Measurements from ENCODE around the gene ATG7. TPM values are rescaled to one million over a fixed set of nuclear protein-coding genes. Genes with fewer than 3 reads are reported as not detected.
"Not testable (repeated sequence)": the region's sequence is repeated elsewhere in the genome, so short reads cannot be mapped to it uniquely, and the experiment has no call there.

Gene ATG7
- total RNA-seq, 1 donor from 2014 or later = 31.3 TPM

DNA sequence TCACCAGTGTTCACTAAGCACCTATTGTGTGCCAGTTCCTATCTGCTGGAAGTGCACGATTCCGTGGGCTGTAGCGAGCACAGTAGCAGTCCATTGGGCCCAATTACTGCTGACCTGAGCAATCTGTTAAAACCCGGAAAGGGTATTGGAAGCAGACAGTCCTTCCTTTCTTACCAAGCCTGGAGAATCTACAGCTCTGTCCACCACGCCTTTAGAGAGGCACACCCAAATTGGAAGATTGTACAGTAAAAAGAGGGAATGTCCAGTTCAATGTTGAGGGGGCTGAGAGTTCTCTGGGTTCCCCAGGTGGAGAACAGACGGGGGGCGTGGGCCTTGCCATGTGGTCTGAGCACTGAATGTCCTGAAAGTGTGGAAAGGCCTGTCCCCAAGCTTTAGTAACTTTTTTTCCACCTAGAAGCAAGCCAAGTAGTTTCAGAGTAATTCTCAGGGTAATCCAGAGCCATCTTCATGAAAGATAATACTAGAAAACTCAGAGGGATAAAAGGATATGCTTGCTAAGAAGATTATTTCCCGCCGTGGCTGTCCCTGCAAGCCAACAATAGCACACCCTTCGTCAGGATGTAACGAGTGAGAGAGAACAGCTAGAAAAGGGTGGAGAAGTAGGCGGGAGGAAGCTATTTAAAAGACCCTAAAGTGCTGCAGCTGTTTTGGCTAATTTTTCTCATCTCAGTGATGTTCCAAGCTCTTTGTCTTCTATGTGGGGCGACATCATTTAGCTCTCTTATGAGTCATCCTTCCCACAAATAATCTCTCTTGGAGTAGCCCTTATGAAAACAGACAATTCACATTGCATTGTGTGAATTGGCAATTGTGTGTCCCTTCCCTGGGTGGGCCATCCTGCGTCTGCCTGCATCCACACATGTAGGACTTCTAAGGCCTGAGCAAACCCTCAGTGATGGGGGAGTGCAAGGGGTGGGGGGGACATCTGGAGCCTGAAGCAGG lies 181.0 kb downstream of the ATG7 start:
- no peaks in the 10 kb centered on the region for H3K36me3 ChIP-seq (ENCODE audit: control insufficient read depth, insufficient read depth, low read length)
- no peak overlapping the region for H3K4me3 ChIP-seq (ENCODE audit: low read depth, low read length)
- DNase-seq (ENCODE audit: low read depth) = peak; percentile 25
- TF ChIP-seq CTCF (IDR thresholded peaks at IDR 0.05; ENCODE audit: insufficient read depth, low read length, poor library complexity, severe bottlenecking) = no peak
- no peaks in the 10 kb centered on the region for H3K27me3 ChIP-seq (ENCODE audit: control insufficient read depth, insufficient read depth, low read length)

DNA sequence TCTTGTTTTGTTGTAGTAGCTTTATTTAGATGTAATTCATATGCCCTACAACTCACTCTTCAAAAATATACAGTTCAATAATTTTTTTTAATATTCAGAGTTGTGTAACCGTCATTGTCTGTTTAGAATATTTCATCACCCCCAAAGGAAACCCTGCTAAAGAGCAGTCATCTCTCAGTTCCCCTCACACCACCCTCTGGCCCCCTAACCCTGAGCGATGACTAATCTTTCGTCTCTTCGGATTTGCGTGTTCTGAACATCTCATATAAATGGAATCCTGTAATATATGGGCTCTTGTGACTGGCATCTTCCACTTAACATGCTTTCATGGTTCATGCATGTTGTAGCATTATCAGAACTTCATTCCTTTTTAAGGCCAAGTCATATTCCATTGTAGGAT lies 183.8 kb downstream of the ATG7 start:
- H3K27me3 ChIP-seq (ENCODE audit: control insufficient read depth, insufficient read depth, low read length) = no peaks in the 10 kb centered on the region
- no peak for TF ChIP-seq CTCF (IDR thresholded peaks at IDR 0.05; ENCODE audit: insufficient read depth, low read length, poor library complexity, severe bottlenecking)
- no peak for DNase-seq (ENCODE audit: low read depth)
- no peak overlapping the region for H3K4me3 ChIP-seq (ENCODE audit: low read depth, low read length)
- H3K36me3 ChIP-seq (ENCODE audit: control insufficient read depth, insufficient read depth, low read length) = no peaks in the 10 kb centered on the region

- TF ChIP-seq CTCF (IDR thresholded peaks at IDR 0.05; ENCODE audit: insufficient read depth, low read length, poor library complexity, severe bottlenecking) = no peak
- H3K4me3 ChIP-seq (ENCODE audit: low read depth, low read length) = no peak overlapping the region
- H3K27me3 ChIP-seq (ENCODE audit: control insufficient read depth, insufficient read depth, low read length) = no peaks in the 10 kb centered on the region
- no peaks in the 10 kb centered on the region for H3K36me3 ChIP-seq (ENCODE audit: control insufficient read depth, insufficient read depth, low read length)
- DNase-seq (ENCODE audit: low read depth) = no peak
Measured at GRCh38 chr3:11457135-11457534, 184.9 kb downstream of the ATG7 start.

DNA sequence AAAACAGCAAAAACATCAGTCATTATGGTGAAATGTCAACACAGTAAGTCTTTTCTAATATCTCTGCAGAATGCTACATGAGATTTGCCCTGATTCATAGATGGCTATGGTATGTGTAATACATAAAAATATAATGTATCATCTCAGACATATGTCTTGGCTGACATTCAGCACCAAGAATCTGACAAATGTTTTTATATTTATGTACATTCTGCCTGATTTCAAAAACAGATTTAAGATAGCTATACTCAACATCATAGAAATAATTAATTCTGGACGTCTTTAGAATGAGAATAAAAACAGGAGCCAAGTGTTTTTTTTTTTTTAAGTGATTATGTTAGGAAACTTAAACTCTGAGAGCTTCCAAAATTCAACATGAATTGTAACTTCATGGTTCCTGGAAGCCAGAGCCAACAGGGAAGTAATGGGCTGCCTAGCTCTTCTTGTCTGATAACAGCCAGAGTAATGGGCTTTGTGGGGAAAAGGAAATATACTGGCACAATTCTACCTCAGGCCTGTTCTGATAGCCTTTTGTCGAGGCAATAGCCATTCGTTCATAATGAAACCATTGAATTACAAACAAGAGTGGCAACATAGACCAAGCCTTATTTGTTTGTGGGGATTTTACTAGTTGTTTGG lies 187.1 kb downstream of the ATG7 start:
- TF ChIP-seq CTCF (IDR thresholded peaks at IDR 0.05; ENCODE audit: insufficient read depth, low read length, poor library complexity, severe bottlenecking) = no peak
- Histone ChIP-seq H3K27me3 (ENCODE audit: control insufficient read depth, insufficient read depth, low read length) (no peaks in the 10 kb centered on the region), H3K4me3 (ENCODE audit: low read depth, low read length) (no peak overlapping the region), H3K36me3 (ENCODE audit: control insufficient read depth, insufficient read depth, low read length) (no peaks in the 10 kb centered on the region)
- no peak for DNase-seq (ENCODE audit: low read depth)

- TF ChIP-seq CTCF (IDR thresholded peaks at IDR 0.05; ENCODE audit: insufficient read depth, low read length, poor library complexity, severe bottlenecking) = no peak
- Histone ChIP-seq H3K36me3 (ENCODE audit: control insufficient read depth, insufficient read depth, low read length) (no peaks in the 10 kb centered on the region), H3K4me3 (ENCODE audit: low read depth, low read length) (no peak overlapping the region), H3K27me3 (ENCODE audit: control insufficient read depth, insufficient read depth, low read length) (no peaks in the 10 kb centered on the region)
- DNase-seq (ENCODE audit: low read depth) = no peak
Measured at GRCh38 chr3:11461226-11461625, 189.0 kb downstream of the ATG7 start.

DNA sequence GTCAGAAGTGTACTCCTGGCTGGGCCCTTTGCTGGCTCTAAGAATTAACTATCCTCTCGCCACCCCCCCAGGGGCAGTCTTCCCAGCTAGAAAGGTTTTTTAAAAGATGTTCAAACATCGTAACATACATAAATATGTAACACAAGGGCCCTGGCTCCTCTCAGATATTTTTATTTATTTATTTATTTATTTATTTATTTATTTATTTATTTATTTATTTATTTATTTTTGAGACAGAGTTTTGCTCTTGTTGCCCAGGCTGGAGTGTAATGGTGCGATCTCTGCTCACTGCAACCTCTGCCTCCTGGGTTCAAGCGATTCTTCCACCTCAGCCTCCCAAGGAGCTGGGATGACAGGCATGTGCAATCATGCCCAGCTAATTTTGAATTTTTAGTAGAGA lies 190.5 kb downstream of the ATG7 start:
- H3K27me3 ChIP-seq (ENCODE audit: control insufficient read depth, insufficient read depth, low read length); DNase-seq (ENCODE audit: low read depth); H3K36me3 ChIP-seq (ENCODE audit: control insufficient read depth, insufficient read depth, low read length); H3K4me3 ChIP-seq (ENCODE audit: low read depth, low read length): not testable (repeated sequence)

Data from kidney epithelial cell (primary cell).